ENCODE data around the gene NUP153.
"Not testable (repeated sequence)": the region's sequence is repeated elsewhere in the genome, so short reads cannot be mapped to it uniquely, and the experiment has no call there.

The NUP153 gene

GRCh38 chr6:17606606-17607005 is 100.1 kb downstream of the NUP153 start:
- DNase-seq (ENCODE audit: low read depth in 4 of 4, low spot score in 1 of 4): no peak

- no peak for DNase-seq (ENCODE audit: low read depth in 4 of 4, low spot score in 1 of 4)
Measured at GRCh38 chr6:17602888-17603287, 103.8 kb downstream of the NUP153 start.

GRCh38 chr6:17601386-17601703 is 105.4 kb downstream of the NUP153 start:
- no peak for DNase-seq (ENCODE audit: low read depth in 4 of 4, low spot score in 1 of 4)

- peak in 2 of 4 experiments; percentile 20 to 25 for DNase-seq (ENCODE audit: low read depth in 4 of 4, low spot score in 1 of 4)
Measured at GRCh38 chr6:17600527-17601385, 106.0 kb downstream of the NUP153 start.

GRCh38 chr6:17599877-17600526 is 106.7 kb downstream of the NUP153 start, which contains the start of gene FAM8A1:
Gene FAM8A1 (plus strand): TSS chr6:17600302. CDS start chr6:17600410, 108 bp downstream.
- peak; percentile 92 to 95 (median 94) for DNase-seq (ENCODE audit: low read depth in 4 of 4, low spot score in 1 of 4)

- DNase-seq (ENCODE audit: low read depth in 4 of 4, low spot score in 1 of 4): no peak
Measured at GRCh38 chr6:17596085-17596484, 110.6 kb downstream of the NUP153 start.

GRCh38 chr6:17593246-17593645 is 113.5 kb downstream of the NUP153 start:
- DNase-seq (ENCODE audit: low read depth in 4 of 4, low spot score in 1 of 4): no peak

GRCh38 chr6:17591287-17591686 is 115.4 kb downstream of the NUP153 start:
- no peak for DNase-seq (ENCODE audit: low read depth in 4 of 4, low spot score in 1 of 4)

GRCh38 chr6:17589406-17590096 is 117.2 kb downstream of the NUP153 start:
- DNase-seq (ENCODE audit: low read depth in 4 of 4, low spot score in 1 of 4): no peak

GRCh38 chr6:17588011-17588410 is 118.7 kb downstream of the NUP153 start:
- no peak for DNase-seq (ENCODE audit: low read depth in 4 of 4, low spot score in 1 of 4)

GRCh38 chr6:17586623-17587022 is 120.1 kb downstream of the NUP153 start:
- DNase-seq (ENCODE audit: low read depth in 4 of 4, low spot score in 1 of 4): not testable (repeated sequence)

GRCh38 chr6:17585766-17586490 is 120.8 kb downstream of the NUP153 start:
- DNase-seq (ENCODE audit: low read depth in 4 of 4, low spot score in 1 of 4): no peak

GRCh38 chr6:17584241-17584803 is 122.4 kb downstream of the NUP153 start:
- DNase-seq (ENCODE audit: low read depth in 4 of 4, low spot score in 1 of 4): no peak

- DNase-seq (ENCODE audit: low read depth in 4 of 4, low spot score in 1 of 4): no peak
Measured at GRCh38 chr6:17583811-17584210, 122.9 kb downstream of the NUP153 start.

GRCh38 chr6:17581282-17581681 is 125.4 kb downstream of the NUP153 start:
- not testable (repeated sequence) for DNase-seq (ENCODE audit: low read depth in 4 of 4, low spot score in 1 of 4)

- peak in 1 of 4 experiments; percentile 28 for DNase-seq (ENCODE audit: low read depth in 4 of 4, low spot score in 1 of 4)
Measured at GRCh38 chr6:17580518-17581048, 126.1 kb downstream of the NUP153 start.

- no peak for DNase-seq (ENCODE audit: low read depth in 4 of 4, low spot score in 1 of 4)
Measured at GRCh38 chr6:17577059-17577458, 129.7 kb downstream of the NUP153 start.

- DNase-seq (ENCODE audit: low read depth in 4 of 4, low spot score in 1 of 4): no peak
Measured at GRCh38 chr6:17574866-17575560, 131.7 kb downstream of the NUP153 start.

GRCh38 chr6:17565399-17565798 is 141.3 kb downstream of the NUP153 start:
- no peak for DNase-seq (ENCODE audit: low read depth in 4 of 4, low spot score in 1 of 4)

Measured in stimulated activated CD4-positive, alpha-beta T cell treated with anti-CD3 and anti-CD28 coated beads, Interleukin-1b, Interleukin-23, amount 100 ng/mL, for 24 hours (primary cell).